GM21390 (cell line): Measurements from ENCODE around the gene MLH3.

Experiments
- ATAC-seq: cut with Tn5 transposase; IDR thresholded peaks from one replicate; pipeline ENCODE4 v1.9.1; 2021; ENCODE audit not compliant: unreplicated experiment

The MLH3 gene

DNA sequence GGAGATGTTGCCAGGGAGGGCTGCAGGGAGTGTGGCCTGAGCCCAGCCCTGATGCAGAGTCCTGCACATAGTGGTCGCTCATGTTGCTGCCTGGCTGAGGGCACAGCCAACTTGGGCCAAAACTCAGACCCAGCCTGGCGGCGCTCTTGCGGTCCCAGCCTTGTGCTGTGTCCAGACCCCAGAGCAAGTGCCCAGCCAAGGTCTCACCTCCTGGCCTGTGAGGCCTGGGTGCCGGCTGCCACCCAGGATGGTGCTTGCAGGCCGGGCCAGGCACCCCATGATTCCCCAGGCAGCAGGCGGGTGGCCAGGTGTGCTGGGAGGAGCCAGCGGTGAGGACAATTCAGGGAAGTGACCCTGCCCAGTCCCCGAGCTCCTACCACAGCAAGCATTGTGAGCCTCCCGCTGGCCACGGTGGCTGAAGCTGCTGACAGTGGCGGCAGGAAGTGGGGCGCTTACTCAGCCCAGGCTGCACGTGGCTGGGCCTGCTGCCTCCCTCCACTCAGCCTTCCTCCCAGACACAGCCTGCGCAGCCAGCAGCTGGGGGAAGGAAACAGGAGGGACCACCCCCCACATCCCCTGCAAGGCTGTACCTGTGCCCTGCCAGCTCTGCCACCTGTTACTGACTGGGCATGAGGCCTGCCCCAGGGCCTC is 78.1 kb downstream of the MLH3 start:
- ATAC-seq: no peak

DNA sequence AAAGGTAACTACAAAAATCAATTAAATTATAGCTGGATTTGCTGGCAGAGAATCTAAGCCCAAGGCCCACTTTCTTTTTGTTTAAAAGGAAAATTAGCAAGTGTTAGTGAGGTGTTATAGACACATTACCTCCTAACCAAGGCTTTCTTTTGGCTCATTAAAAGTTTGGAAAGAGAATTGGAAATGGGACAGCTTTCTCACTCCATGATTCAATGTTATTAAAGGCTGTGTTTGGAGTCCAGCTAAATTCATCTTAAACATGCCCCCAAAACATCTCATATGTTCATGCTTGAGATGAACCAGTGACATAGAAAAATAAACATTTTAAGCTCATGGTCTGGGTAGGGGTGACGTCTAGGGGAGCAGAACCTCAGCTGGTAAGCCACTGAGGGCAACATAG is 82.5 kb downstream of the MLH3 start:
- ATAC-seq: no peak

- ATAC-seq: no peak
These were observed 85.6 kb downstream of the MLH3 start for GRCh38 chr14:74965486-74966153.

DNA sequence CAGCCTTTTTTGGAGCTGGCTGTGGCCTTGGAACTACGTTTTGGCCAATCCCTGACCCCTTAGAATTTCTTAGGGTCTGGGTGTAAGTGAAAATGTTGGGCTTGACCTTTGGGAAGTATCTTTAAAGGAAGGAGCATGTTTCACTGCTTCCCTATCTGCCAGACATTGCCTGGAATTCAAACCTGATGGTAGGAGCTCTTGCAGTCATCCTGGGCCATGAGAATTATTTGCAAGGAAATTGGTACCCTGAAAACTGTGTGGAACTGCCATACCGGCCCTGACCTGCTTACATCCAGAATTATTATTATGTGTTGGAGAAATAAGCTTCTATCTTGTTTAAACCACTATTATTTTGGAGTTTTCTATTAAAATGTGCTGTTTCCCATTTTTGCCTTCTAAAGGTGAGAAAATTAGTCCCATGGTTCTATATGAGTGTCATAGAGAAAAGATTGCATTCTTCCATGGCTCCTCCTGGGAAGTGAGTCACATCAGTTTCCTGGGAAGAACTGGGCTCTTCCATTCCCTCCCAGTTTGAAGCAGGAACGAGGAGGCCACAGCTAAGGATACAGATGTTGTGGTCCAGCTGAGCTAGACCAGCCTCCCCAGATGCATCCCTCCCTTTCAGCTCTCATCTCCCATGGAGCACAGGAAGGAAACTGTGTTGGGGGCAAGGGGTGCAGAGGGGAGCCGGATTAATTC is 86.3 kb downstream of the MLH3 start:
- ATAC-seq: no peak
